ENCODE data around the gene ADH1A.

DNA sequence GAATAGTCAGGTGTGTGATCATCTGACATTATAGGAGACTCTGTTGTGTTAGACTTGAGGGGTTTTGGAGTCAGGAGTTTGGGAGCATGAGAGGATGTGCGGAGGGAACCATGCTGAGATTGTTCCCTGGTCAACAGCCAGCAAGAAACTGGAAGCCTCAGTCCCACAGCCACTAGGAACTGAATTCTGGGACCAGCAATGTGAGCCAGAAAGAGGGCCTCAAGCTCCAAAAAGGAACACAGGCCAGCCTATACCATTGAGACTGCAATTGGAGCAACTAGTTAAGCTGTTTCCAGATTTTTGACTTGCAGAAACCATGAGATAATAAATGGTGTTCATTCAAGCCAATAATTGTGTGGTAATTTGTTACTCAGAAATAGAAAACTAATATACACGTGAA lies 39.1 kb upstream of the ADH1A start:
- TF ChIP-seq CTCF (IDR thresholded peaks at IDR 0.05; ENCODE audit: poor library complexity), result no peak
- TF ChIP-seq EZH2 (IDR thresholded peaks at IDR 0.05; ENCODE audit: borderline replicate concordance), result no peak

Measured in hepatocyte (in vitro differentiated cells).